Endothelial cell of umbilical vein (primary cell): ENCODE results near the gene PDLIM1. TPM values are rescaled to one million over a fixed set of nuclear protein-coding genes. Genes with fewer than 3 reads are reported as not detected.

Source experiments
- BruUV-seq: library from RNA; stranded (reverse); fragments of 400-500 nt; replicated peaks from 2 replicates; lab custom pipeline; 2021; lab: Mats Ljungman, UMichigan
- CTCF ChIA-PET: fragments of 300-600, 350-600 bp; sonication (Branson Sonifier 250); formaldehyde crosslinking; loops from one replicate; lab custom pipeline; 2021; ENCODE audit warnings: antibody characterized with exemption, inconsistent platforms; lab: Charles Lee
- POLR2A ChIA-PET: fragments of 300-600, 350-600 bp; sonication (Branson Sonifier 250); formaldehyde crosslinking; loops from one replicate; lab custom pipeline; 2021; ENCODE audit warnings: antibody characterized with exemption, inconsistent platforms; lab: Charles Lee
- DNase-seq: peaks from one replicate; pipeline ENCODE4 v3.0.0-alpha.2; 2011; ENCODE audit warnings: low read depth, low spot score
- FAIRE-seq: peaks from 2 replicates; lab custom pipeline; 2011; peaks lifted over from hg19 to GRCh38; lab: Jason Lieb, UNC
- H2AFZ ChIP-seq: 2 replicates; pipeline ENCODE4 v1.6.0; 2012; ENCODE audit warnings: low read depth, low read length, control low read depth, inconsistent platforms
- H3K27ac ChIP-seq: 2 replicates; pipeline ENCODE4 v1.5.1; 2011; ENCODE audit warnings: low read depth, mild to moderate bottlenecking, control low read depth, low read length, moderate library complexity; ENCODE audit not compliant: insufficient read depth
- H3K27me3 ChIP-seq, 2 experiments: 2 replicates each; pipeline versions ENCODE4 v1.6.0 to v1.6.1; 2011; ENCODE audit warnings: low read length in 2 of 2, mixed read lengths in 1 of 2; ENCODE audit not compliant: control insufficient read depth in 2 of 2, insufficient read depth in 2 of 2
- H3K36me3 ChIP-seq, 2 experiments: 2 replicates in 1 of 2; 3 replicates in 1 of 2; pipeline ENCODE4 v1.5.1; 2011; ENCODE audit warnings: low read length in 2 of 2, mild to moderate bottlenecking in 1 of 2, moderate library complexity in 1 of 2; ENCODE audit not compliant: control insufficient read depth in 2 of 2, insufficient read depth in 2 of 2; ENCODE audit errors: extremely low read depth in 1 of 2
- H3K4me1 ChIP-seq: 3 replicates; pipeline ENCODE4 v1.5.1; 2011; ENCODE audit warnings: mild to moderate bottlenecking, low read length; ENCODE audit not compliant: control insufficient read depth, insufficient read depth; ENCODE audit errors: extremely low read depth
- H3K4me2 ChIP-seq: 2 replicates; pipeline ENCODE4 v1.6.1; 2011; ENCODE audit warnings: low read length, control low read depth, mixed read lengths; ENCODE audit not compliant: insufficient read depth
- H3K4me3 ChIP-seq, 3 experiments: fragments of 200-600 bp in 1 of 3; sonication (generic), shearing (Covaris generic) in 1 of 3; replicated peaks in 1 of 3; 2 replicates each; pipeline ENCODE4 v1.5.1; 2011 to 2016; ENCODE audit warnings: control low read depth in 3 of 3, low read length in 3 of 3, mild to moderate bottlenecking in 2 of 3, inconsistent platforms in 1 of 3, low read depth in 1 of 3, moderate library complexity in 1 of 3; ENCODE audit not compliant: insufficient read depth in 1 of 3
- H3K79me2 ChIP-seq: 2 replicates; pipeline ENCODE4 v1.6.0; 2012; ENCODE audit warnings: low read length, inconsistent platforms; ENCODE audit not compliant: control insufficient read depth, insufficient read depth
- H3K9ac ChIP-seq: replicated peaks from 2 replicates; pipeline ENCODE3; 2011; ENCODE audit warnings: low read length, control low read depth; ENCODE audit not compliant: insufficient read depth; ENCODE audit errors: extremely low read depth
- H3K9me1 ChIP-seq: replicated peaks from 3 replicates; pipeline ENCODE4 v1.6.0; 2011; ENCODE audit warnings: mild to moderate bottlenecking, low read length; ENCODE audit not compliant: control insufficient read depth, insufficient read depth; ENCODE audit errors: extremely low read depth
- H3K9me3 ChIP-seq: replicated peaks from 2 replicates; pipeline ENCODE4 v1.5.1; 2012; ENCODE audit warnings: low read length, inconsistent platforms; ENCODE audit not compliant: control insufficient read depth, insufficient read depth
- H4K20me1 ChIP-seq: replicated peaks from 2 replicates; pipeline ENCODE3; 2011; ENCODE audit warnings: mild to moderate bottlenecking, low read length; ENCODE audit not compliant: control insufficient read depth, insufficient read depth; ENCODE audit errors: extremely low read depth
- EZH2 ChIP-seq: IDR thresholded peaks from 2 replicates; pipeline ENCODE4 v1.6.1; 2012; ENCODE audit warnings: borderline replicate concordance, low read depth, mild to moderate bottlenecking, moderate library complexity, low read length, inconsistent platforms; ENCODE audit not compliant: severe bottlenecking
- FOS ChIP-seq: IDR thresholded peaks from 2 replicates; pipeline ENCODE4 v1.6.1; 2011; ENCODE audit warnings: mild to moderate bottlenecking, low read length, moderate library complexity, borderline replicate concordance; ENCODE audit not compliant: insufficient read depth
- GATA2 ChIP-seq: IDR thresholded peaks from 2 replicates; pipeline ENCODE4 v1.7.0; 2011; ENCODE audit warnings: low read depth, mild to moderate bottlenecking, moderate library complexity, mixed read lengths, low read length; ENCODE audit not compliant: insufficient read length, insufficient read depth
- JUN ChIP-seq: IDR thresholded peaks from 2 replicates; pipeline ENCODE4 v1.6.1; 2011; ENCODE audit warnings: borderline replicate concordance, low read depth; ENCODE audit not compliant: insufficient read length, insufficient read depth
- MYC ChIP-seq: IDR thresholded peaks from one replicate; pipeline ENCODE4 v1.6.1; 2011; ENCODE audit warnings: mild to moderate bottlenecking, low read depth, low read length
- POLR2A ChIP-seq: IDR thresholded peaks from 2 replicates; pipeline ENCODE4 v1.6.1; 2012; ENCODE audit warnings: low read depth, mild to moderate bottlenecking, control low read depth, low read length
- POLR2AphosphoS5 ChIP-seq: IDR thresholded peaks from 2 replicates; pipeline ENCODE4 v1.6.1; 2012; ENCODE audit warnings: low read depth, mild to moderate bottlenecking, control low read depth, low read length, moderate library complexity; ENCODE audit not compliant: insufficient read depth
- dilution Hi-C: fragments of 300-500 bp; cut with MboI; formaldehyde crosslinking; loops from one replicate; pipeline ENCODE4 v1.15.0; 2019; ENCODE audit warnings: low sequenced_read_pairs; ENCODE audit not compliant: extremely low pct_ligation_motif_present
- intact Hi-C: fragments of 100-400 bp; cut with micrococcal nuclease; formaldehyde crosslinking; loops from one replicate; pipeline ENCODE4 v1.10.0; 2022
- polyA plus RNA-seq, 4 experiments: library from polyadenylated mRNA; depleted of rRNA in 3 of 4; stranded (reverse) in 3 of 4; unstranded in 1 of 4; fragments of >200 nt; gene quantifications; 2 replicates each; pipeline versions ENCODE4 v1.2.1 to v1.2.3, GENCODE V29; 2011 to 2012; ENCODE audit warnings: missing spikeins in 1 of 4
- total RNA-seq: library from RNA; stranded (reverse); gene quantifications from 2 replicates; pipeline ENCODE4 v1.2.3, GENCODE V29; 2021
- TF ChIP-seq, protein P1 (sequence below): IDR thresholded peaks from 2 replicates; pipeline ENCODE4 v1.6.1; 2011; ENCODE audit not compliant: insufficient read depth, insufficient read length
- TF ChIP-seq, protein P2 (sequence below), 2 donors: IDR thresholded peaks; 1 replicate in 1 of 2; 2 replicates in 1 of 2; pipeline ENCODE4 v1.5.1; 2011; ENCODE audit warnings: low read length in 2 of 2, mild to moderate bottlenecking in 2 of 2, moderate library complexity in 2 of 2, control low read depth in 1 of 2, inconsistent platforms in 1 of 2, low read depth in 1 of 2; ENCODE audit not compliant: insufficient read depth in 1 of 2; ENCODE audit errors: extremely low read depth in 1 of 2

PDLIM1 gene
- total and polyA plus RNA-seq, 2 donors (not counting 3 experiments of a cell fraction or from before 2014, with no cell fraction given) = 91.1 to 122 TPM

DNA sequence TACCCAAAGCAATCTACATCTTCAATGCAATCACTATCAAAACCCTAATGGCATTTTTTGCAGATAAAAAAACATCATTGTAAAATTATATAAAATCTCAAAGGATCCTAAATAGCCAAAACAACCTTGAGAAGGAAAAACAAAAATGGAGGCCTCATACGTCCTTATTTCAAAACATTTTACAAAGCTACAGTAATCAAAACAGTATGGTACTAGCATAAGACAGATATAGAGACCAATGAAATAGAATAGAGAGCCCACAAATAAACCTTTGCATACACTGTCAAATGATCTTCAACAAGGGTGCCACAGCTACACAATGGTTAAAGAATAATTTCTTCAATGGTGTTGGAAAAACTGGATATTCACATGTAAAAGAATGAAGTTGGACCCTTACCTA, 34.5 kb downstream of the PDLIM1 start:
- peaks cover 5% of the 10 kb centered on the region for H3K79me2 ChIP-seq
- no peak overlapping the region for H3K9ac ChIP-seq
- FAIRE-seq (no peak), DNase-seq (no peak)
- H3K36me3 ChIP-seq = no peaks in the 10 kb centered on the region
- no TSS peak for BruUV-seq
- no peak overlapping the region for H2AFZ ChIP-seq
- peaks cover 28% of the 10 kb centered on the region for H3K4me1 ChIP-seq
- no peaks in the 10 kb centered on the region for H4K20me1 ChIP-seq
- no peaks in the 10 kb centered on the region for H3K9me3 ChIP-seq
- dilution Hi-C loops (no loop called here), intact Hi-C loops (no loop called here)
- no peak overlapping the region for H3K4me3 ChIP-seq
- no peak overlapping the region for H3K4me2 ChIP-seq
- TF ChIP-seq MYC = no peak
- TF ChIP-seq EZH2 = no peak
- TF ChIP-seq FOS = no peak
- no peak for TF ChIP-seq GATA2
- TF ChIP-seq, protein P1, sequence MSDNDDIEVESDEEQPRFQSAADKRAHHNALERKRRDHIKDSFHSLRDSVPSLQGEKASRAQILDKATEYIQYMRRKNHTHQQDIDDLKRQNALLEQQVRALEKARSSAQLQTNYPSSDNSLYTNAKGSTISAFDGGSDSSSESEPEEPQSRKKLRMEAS = no peak
- TF ChIP-seq JUN = no peak
- no peak for TF ChIP-seq POLR2AphosphoS5
- no peak for TF ChIP-seq POLR2A
- TF ChIP-seq, protein P2, sequence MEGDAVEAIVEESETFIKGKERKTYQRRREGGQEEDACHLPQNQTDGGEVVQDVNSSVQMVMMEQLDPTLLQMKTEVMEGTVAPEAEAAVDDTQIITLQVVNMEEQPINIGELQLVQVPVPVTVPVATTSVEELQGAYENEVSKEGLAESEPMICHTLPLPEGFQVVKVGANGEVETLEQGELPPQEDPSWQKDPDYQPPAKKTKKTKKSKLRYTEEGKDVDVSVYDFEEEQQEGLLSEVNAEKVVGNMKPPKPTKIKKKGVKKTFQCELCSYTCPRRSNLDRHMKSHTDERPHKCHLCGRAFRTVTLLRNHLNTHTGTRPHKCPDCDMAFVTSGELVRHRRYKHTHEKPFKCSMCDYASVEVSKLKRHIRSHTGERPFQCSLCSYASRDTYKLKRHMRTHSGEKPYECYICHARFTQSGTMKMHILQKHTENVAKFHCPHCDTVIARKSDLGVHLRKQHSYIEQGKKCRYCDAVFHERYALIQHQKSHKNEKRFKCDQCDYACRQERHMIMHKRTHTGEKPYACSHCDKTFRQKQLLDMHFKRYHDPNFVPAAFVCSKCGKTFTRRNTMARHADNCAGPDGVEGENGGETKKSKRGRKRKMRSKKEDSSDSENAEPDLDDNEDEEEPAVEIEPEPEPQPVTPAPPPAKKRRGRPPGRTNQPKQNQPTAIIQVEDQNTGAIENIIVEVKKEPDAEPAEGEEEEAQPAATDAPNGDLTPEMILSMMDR (IDR thresholded peaks at IDR 0.05; ENCODE audit: extremely low read depth in 1 of 2, insufficient read depth in 1 of 2, low read depth in 1 of 2, low read length in 2 of 2) = no peak
- no peaks in the 10 kb centered on the region for H3K27me3 ChIP-seq
- no peaks in the 10 kb centered on the region for H3K9me1 ChIP-seq
- H3K27ac ChIP-seq = no peak overlapping the region
- CTCF ChIA-PET = no interaction called here
- POLR2A ChIA-PET = no interaction called here
